ENCODE results near the gene PXN.

PXN gene

GRCh38 chr12:120222288-120222832 is 43.2 kb downstream of the PXN start:
- peaks cover 29% of the 10 kb centered on the region for H3K27me3 ChIP-seq (ENCODE audit: insufficient read depth, poor library complexity, severe bottlenecking)
- TF ChIP-seq CTCF (IDR thresholded peaks at IDR 0.05; ENCODE audit: insufficient read depth, low read length) (no peak), POLR2AphosphoS5 (IDR thresholded peaks at IDR 0.05; ENCODE audit: low read depth) (no peak), SPI1 (IDR thresholded peaks at IDR 0.05; ENCODE audit: borderline replicate concordance, low read depth) (no peak), REST (IDR thresholded peaks at IDR 0.05; ENCODE audit: insufficient replicate concordance, low read depth) (no peak), GABPA (IDR thresholded peaks at IDR 0.05; ENCODE audit: low read depth) (no peak)
- no peak for DNase-seq (ENCODE audit: low read depth in 1 of 2, low spot score in 1 of 2)
- H3K4me3 ChIP-seq (replicated peaks; ENCODE audit: insufficient read depth, low read length) = no peak overlapping the region
- no peak overlapping the region for H3K27ac ChIP-seq (replicated peaks)

GRCh38 chr12:120221576-120221900 is 44.0 kb downstream of the PXN start:
- Histone ChIP-seq H3K27me3 (ENCODE audit: insufficient read depth, poor library complexity, severe bottlenecking) (peaks cover 27% of the 10 kb centered on the region), H3K4me3 (replicated peaks; ENCODE audit: insufficient read depth, low read length) (no peak overlapping the region), H3K27ac (replicated peaks) (no peak overlapping the region)
- TF ChIP-seq POLR2AphosphoS5 (IDR thresholded peaks at IDR 0.05; ENCODE audit: low read depth) = no peak
- TF ChIP-seq SPI1 (IDR thresholded peaks at IDR 0.05; ENCODE audit: borderline replicate concordance, low read depth) = no peak
- no peak for TF ChIP-seq REST (IDR thresholded peaks at IDR 0.05; ENCODE audit: insufficient replicate concordance, low read depth)
- no peak for TF ChIP-seq GABPA (IDR thresholded peaks at IDR 0.05; ENCODE audit: low read depth)
- no peak for TF ChIP-seq CTCF (IDR thresholded peaks at IDR 0.05; ENCODE audit: insufficient read depth, low read length)
- no peak for DNase-seq (ENCODE audit: low read depth in 1 of 2, low spot score in 1 of 2)

- TF ChIP-seq GABPA (IDR thresholded peaks at IDR 0.05; ENCODE audit: low read depth) = no peak
- no peak for TF ChIP-seq POLR2AphosphoS5 (IDR thresholded peaks at IDR 0.05; ENCODE audit: low read depth)
- TF ChIP-seq CTCF (IDR thresholded peaks at IDR 0.05; ENCODE audit: insufficient read depth, low read length) = no peak
- no peak for TF ChIP-seq REST (IDR thresholded peaks at IDR 0.05; ENCODE audit: insufficient replicate concordance, low read depth)
- TF ChIP-seq SPI1 (IDR thresholded peaks at IDR 0.05; ENCODE audit: borderline replicate concordance, low read depth) = no peak
- DNase-seq (ENCODE audit: low read depth in 1 of 2, low spot score in 1 of 2) = no peak
- Histone ChIP-seq H3K27me3 (ENCODE audit: insufficient read depth, poor library complexity, severe bottlenecking) (peaks cover 32% of the 10 kb centered on the region), H3K4me3 (replicated peaks; ENCODE audit: insufficient read depth, low read length) (no peak overlapping the region), H3K27ac (replicated peaks) (no peak overlapping the region)
These were observed 44.5 kb downstream of the PXN start for GRCh38 chr12:120220838-120221575.
